ENCODE data around the gene NOVA2.

GRCh38 chr19:46009530-46010510 is 36.2 kb upstream of the NOVA2 start:
- no peak for TF ChIP-seq POLR2A (IDR thresholded peaks at IDR 0.05)
- TF ChIP-seq CTCF (IDR thresholded peaks at IDR 0.05), result peak; percentile 68 to 94 (median 80)
- TF ChIP-seq POLR2AphosphoS5 (IDR thresholded peaks at IDR 0.05), result no peak
